Neural progenitor cell (in vitro differentiated cells): ENCODE data around the gene BACH1. TPM values are rescaled to one million over a fixed set of nuclear protein-coding genes. Genes with fewer than 3 reads are reported as not detected.

Experiments
- DNase-seq: peaks from one replicate; pipeline ENCODE4 v3.0.0-alpha.2; 2016; ENCODE audit warnings: low spot score
- H2AFZ ChIP-seq: fragments of 200-600 bp; sonication (generic); replicated peaks from 2 replicates; pipeline ENCODE4 v1.6.1; 2016; ENCODE audit warnings: antibody characterized with exemption
- H3F3A ChIP-seq: fragments of 200-600 bp; sonication (generic); 2 replicates; pipeline ENCODE4 v1.6.1; 2016; ENCODE audit warnings: antibody characterized with exemption, low read depth
- H3K27ac ChIP-seq: fragments of 200-600 bp; sonication (generic); 2 replicates; pipeline ENCODE4 v1.5.1; 2016; ENCODE audit warnings: mild to moderate bottlenecking
- H3K27me3 ChIP-seq: fragments of 200-600 bp; sonication (generic); 2 replicates; pipeline ENCODE4 v1.6.1; 2016; ENCODE audit warnings: mild to moderate bottlenecking, moderate library complexity
- H3K36me3 ChIP-seq: fragments of 200-600 bp; sonication (generic); 2 replicates; pipeline ENCODE4 v1.5.1; 2016
- H3K4me1 ChIP-seq: fragments of 200-600 bp; sonication (generic); 2 replicates; pipeline ENCODE4 v1.6.1; 2016; ENCODE audit warnings: mixed run types
- H3K4me2 ChIP-seq: fragments of 200-600 bp; sonication (generic); 2 replicates; pipeline ENCODE4 v1.6.1; 2016
- H3K4me3 ChIP-seq: fragments of 200-600 bp; sonication (generic); 2 replicates; pipeline ENCODE4 v1.5.1; 2016
- H3K79me2 ChIP-seq: fragments of 200-600 bp; sonication (generic); 2 replicates; pipeline ENCODE4 v1.6.1; 2016; ENCODE audit warnings: low read depth
- H3K9ac ChIP-seq: fragments of 200-600 bp; sonication (generic); 2 replicates; pipeline ENCODE4 v1.6.1; 2016
- H3K9me3 ChIP-seq: fragments of 200-600 bp; sonication (generic); 2 replicates; pipeline ENCODE4 v1.5.1; 2016; ENCODE audit warnings: low read depth
- H4K20me1 ChIP-seq: fragments of 200-600 bp; sonication (generic); 2 replicates; pipeline ENCODE4 v1.6.1; 2016; ENCODE audit warnings: low read depth
- H3K27ac Mint-ChIP-seq: 3 replicates; pipeline ENCODE4 v1.8.0; 2021; ENCODE audit warnings: mixed read lengths
- H3K27me3 Mint-ChIP-seq: 2 replicates; pipeline ENCODE4 v1.8.0; 2022; ENCODE audit warnings: low read depth, mild to moderate bottlenecking, inconsistent platforms, moderate library complexity, mixed read lengths; ENCODE audit not compliant: insufficient read depth
- H3K36me3 Mint-ChIP-seq: 3 replicates; pipeline ENCODE4 v1.8.0; 2021; ENCODE audit warnings: mixed read lengths
- H3K4me1 Mint-ChIP-seq: 3 replicates; pipeline ENCODE4 v1.8.0; 2021; ENCODE audit warnings: mixed read lengths
- H3K4me3 Mint-ChIP-seq: 3 replicates; pipeline ENCODE4 v1.8.0; 2021; ENCODE audit warnings: mild to moderate bottlenecking, moderate library complexity, mixed read lengths
- H3K9me3 Mint-ChIP-seq: 3 replicates; pipeline ENCODE4 v1.8.0; 2020; ENCODE audit warnings: mixed read lengths
- CTCF ChIP-seq: fragments of 200-600 bp; sonication (generic); IDR thresholded peaks from 2 replicates; pipeline ENCODE4 v1.5.1; 2017; ENCODE audit warnings: antibody characterized with exemption, mild to moderate bottlenecking
- EZH2 ChIP-seq: fragments of 200-600 bp; sonication (generic); IDR thresholded peaks from 2 replicates; pipeline ENCODE4 v1.6.1; 2017; ENCODE audit warnings: antibody characterized with exemption, mild to moderate bottlenecking, moderate library complexity
- EZH2phosphoT487 ChIP-seq: fragments of 200-600 bp; sonication (generic); IDR thresholded peaks from 2 replicates; pipeline ENCODE4 v1.6.1; 2017; ENCODE audit warnings: antibody characterized with exemption
- total RNA-seq: library from RNA; depleted of rRNA; stranded (reverse); fragments of >200 nt; gene quantifications from 2 replicates; pipeline ENCODE4 v1.2.3, GENCODE V29; 2015; ENCODE audit warnings: low replicate concordance

BACH1 gene
- total RNA-seq, 1 donor from 2014 or later, result 93.8 TPM

- no peaks in the 10 kb centered on the region for H3K27me3 Mint-ChIP-seq
- Histone ChIP-seq H3K9me3 (peaks cover 3% of the 10 kb centered on the region), H3F3A (no peaks in the 10 kb centered on the region), H3K4me2 (no peak overlapping the region), H3K27me3 (no peaks in the 10 kb centered on the region), H4K20me1 (no peaks in the 10 kb centered on the region), H3K36me3 (no peaks in the 10 kb centered on the region), H3K4me1 (no peaks in the 10 kb centered on the region), H3K27ac (no peak overlapping the region), H3K79me2 (no peaks in the 10 kb centered on the region), H2AFZ (no peak overlapping the region), H3K4me3 (no peak overlapping the region), H3K9ac (no peak overlapping the region)
- H3K36me3 Mint-ChIP-seq, result peaks cover 2% of the 10 kb centered on the region
- H3K9me3 Mint-ChIP-seq, result peaks cover 10% of the 10 kb centered on the region
- H3K27ac Mint-ChIP-seq, result no peak overlapping the region
- H3K4me1 Mint-ChIP-seq, result no peaks in the 10 kb centered on the region
- DNase-seq, result no peak
- no peak overlapping the region for H3K4me3 Mint-ChIP-seq
- no peak for TF ChIP-seq EZH2
- no peak for TF ChIP-seq CTCF
- no peak for TF ChIP-seq EZH2phosphoT487
Observed at GRCh38 chr21:29258626-29259338, 39.9 kb upstream of the BACH1 start.

DNA sequence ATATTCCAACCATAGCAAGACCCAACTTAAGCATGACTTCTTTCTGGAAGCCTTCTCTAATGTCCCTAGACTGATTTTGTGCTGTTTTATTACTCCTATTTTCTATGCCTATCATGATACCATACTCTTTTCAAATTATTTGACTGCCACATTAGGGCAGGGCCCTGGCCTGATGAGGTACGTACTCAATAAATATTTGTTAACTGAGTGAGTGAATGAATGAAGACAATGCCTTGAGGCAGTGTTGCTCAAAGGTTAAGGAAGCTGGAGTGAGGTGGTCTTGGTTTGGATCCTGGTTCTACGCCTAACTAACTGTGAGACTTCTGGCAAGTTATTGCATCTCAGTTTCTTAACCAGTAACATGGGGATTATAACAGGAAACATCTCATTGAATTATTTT lies 38.3 kb upstream of the BACH1 start:
- no peaks in the 10 kb centered on the region for H3K9me3 ChIP-seq
- no peak overlapping the region for H3K9ac ChIP-seq
- Mint-ChIP-seq H3K36me3 (no peaks in the 10 kb centered on the region), H3K4me3 (no peak overlapping the region), H3K9me3 (no peaks in the 10 kb centered on the region), H3K27ac (no peak overlapping the region), H3K27me3 (no peaks in the 10 kb centered on the region), H3K4me1 (no peaks in the 10 kb centered on the region)
- H3K4me1 ChIP-seq, result no peaks in the 10 kb centered on the region
- no peak overlapping the region for H3K4me3 ChIP-seq
- H3F3A ChIP-seq, result no peaks in the 10 kb centered on the region
- TF ChIP-seq EZH2, result no peak
- TF ChIP-seq EZH2phosphoT487, result no peak
- TF ChIP-seq CTCF, result no peak
- H3K79me2 ChIP-seq, result no peaks in the 10 kb centered on the region
- no peaks in the 10 kb centered on the region for H3K27me3 ChIP-seq
- H3K36me3 ChIP-seq, result no peaks in the 10 kb centered on the region
- H3K4me2 ChIP-seq, result no peak overlapping the region
- no peak overlapping the region for H2AFZ ChIP-seq
- H4K20me1 ChIP-seq, result no peaks in the 10 kb centered on the region
- DNase-seq, result no peak
- no peak overlapping the region for H3K27ac ChIP-seq

DNA sequence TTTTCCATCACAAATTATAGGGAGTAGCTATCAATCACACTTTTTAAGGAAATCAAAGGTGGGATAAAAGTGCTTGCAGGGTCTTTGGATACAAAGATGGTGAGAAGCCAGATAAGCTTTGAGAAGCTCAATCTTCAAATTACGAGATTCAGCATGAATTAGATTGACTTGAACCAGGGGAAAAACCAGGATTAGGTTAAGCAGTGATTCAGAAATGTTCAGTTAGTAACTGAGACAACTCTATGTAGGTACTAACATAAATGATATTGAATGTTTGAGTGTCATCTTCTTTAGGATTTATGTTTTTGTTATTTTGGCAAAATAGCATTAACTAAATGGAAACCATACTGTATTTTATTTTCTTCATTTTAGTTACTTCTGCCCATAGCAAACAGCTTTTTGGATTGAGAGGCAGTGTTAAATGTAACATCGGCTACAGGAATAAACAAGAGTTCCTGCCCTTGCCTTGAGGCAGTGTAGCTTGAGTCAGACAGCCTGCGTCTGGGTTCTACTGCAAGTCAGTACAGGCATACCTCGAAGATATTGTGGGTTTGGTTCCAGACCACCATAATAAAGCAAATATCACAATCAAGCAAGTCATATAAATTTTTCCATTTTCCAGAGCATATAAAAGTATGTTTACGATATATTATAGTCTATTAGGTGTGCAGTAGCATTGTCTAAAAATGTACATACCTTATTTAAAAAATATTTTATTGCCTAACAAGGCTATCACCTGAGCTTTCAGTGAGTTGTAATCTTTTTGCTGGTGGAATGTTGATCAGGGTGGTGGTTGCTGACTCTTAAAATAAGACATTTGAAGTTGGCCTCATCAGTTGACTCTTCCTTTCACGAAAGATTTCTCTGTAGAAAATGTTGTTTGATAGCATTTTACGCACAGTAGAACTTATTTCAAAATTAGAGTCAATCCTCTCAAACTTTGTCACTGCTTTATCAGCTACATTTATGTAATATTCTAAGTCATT lies 36.9 kb upstream of the BACH1 start:
- Histone ChIP-seq H3K27ac (no peak overlapping the region), H3K4me3 (no peak overlapping the region), H3K79me2 (no peaks in the 10 kb centered on the region), H3F3A (no peaks in the 10 kb centered on the region), H3K36me3 (no peaks in the 10 kb centered on the region), H3K4me2 (no peak overlapping the region), H4K20me1 (no peaks in the 10 kb centered on the region), H3K9ac (no peak overlapping the region), H2AFZ (no peak overlapping the region), H3K9me3 (no peaks in the 10 kb centered on the region), H3K27me3 (no peaks in the 10 kb centered on the region), H3K4me1 (no peaks in the 10 kb centered on the region)
- no peak for TF ChIP-seq EZH2
- H3K36me3 Mint-ChIP-seq, result no peaks in the 10 kb centered on the region
- H3K4me3 Mint-ChIP-seq, result no peak overlapping the region
- no peaks in the 10 kb centered on the region for H3K27me3 Mint-ChIP-seq
- DNase-seq, result no peak
- H3K27ac Mint-ChIP-seq, result no peak overlapping the region
- no peaks in the 10 kb centered on the region for H3K9me3 Mint-ChIP-seq
- H3K4me1 Mint-ChIP-seq, result no peaks in the 10 kb centered on the region
